Measurements from ENCODE around the gene SSBP4.

DNA sequence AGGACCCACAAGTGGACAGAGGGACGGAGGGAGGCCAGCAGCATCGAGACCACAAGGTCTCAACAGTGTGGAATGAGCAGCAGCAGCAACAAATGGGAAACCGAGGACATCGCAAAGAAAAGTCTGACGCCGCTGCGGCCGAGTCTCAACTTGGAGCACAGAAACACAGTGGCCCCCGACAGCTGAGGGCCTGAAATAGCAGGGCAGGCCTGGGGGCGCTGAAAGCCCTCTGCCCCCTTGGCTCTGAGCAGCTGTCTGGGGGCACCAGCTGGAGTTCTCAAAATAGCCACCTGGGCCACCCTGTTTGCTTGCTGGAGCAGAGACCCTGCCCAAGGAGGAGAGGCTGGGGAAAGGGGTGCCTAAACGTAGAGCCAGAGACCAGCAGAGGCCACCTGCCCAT lies 24.6 kb downstream of the SSBP4 start:
- no peak for TF ChIP-seq CTCF (IDR thresholded peaks at IDR 0.05)
- no peak for TF ChIP-seq POLR2A (IDR thresholded peaks at IDR 0.05)
